Stimulated activated CD4-positive, alpha-beta T cell treated with anti-CD3 and anti-CD28 coated beads, Interleukin-1b, Interleukin-23, amount 100 ng/mL, for 1 hour (primary cell): ENCODE data around the gene PITPNB.

Experiments used
- DNase-seq, 2 donors: peaks; one replicate each; pipeline ENCODE4 v3.0.0-alpha.2; 2020; ENCODE audit warnings: low read depth in 2 of 2

Gene PITPNB

DNA sequence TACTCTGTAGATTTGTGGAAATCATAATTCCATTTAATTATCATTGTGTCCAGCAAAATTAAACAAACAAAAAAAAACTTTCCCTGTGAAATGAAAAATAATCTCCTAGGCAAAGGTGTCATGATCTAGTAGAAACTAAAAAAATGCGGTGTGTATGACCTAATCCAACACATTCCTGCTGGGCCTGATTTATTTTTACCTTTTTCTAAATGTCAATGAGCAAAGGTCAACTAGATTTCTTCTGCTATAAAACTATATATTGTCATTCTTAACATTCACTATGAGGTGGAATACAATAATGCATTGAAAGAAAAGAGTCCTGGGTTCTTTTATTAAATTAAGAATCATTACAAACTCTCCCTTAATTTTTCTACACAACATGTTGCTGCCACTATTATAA is 60.4 kb downstream of the PITPNB start:
- DNase-seq: no peak

DNA sequence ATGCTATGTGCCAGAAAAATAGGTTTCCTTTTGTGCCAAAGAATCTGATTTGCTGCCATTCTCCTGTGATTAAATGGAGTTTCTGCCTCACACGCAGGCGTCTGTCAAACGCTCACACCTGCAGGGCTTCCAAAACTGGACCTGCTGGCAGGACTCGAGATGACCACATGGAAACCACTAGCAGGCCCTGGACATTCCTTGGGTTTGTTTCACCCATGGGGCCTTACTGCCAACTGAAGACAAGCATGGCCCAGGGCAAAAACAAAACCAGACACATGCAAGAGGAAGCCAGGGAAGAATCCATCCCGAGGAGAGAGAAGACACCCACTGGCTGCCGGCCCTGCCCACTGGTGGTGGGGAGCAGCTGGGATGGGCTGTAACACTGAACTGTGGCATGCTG is 61.6 kb downstream of the PITPNB start:
- no peak for DNase-seq

DNA sequence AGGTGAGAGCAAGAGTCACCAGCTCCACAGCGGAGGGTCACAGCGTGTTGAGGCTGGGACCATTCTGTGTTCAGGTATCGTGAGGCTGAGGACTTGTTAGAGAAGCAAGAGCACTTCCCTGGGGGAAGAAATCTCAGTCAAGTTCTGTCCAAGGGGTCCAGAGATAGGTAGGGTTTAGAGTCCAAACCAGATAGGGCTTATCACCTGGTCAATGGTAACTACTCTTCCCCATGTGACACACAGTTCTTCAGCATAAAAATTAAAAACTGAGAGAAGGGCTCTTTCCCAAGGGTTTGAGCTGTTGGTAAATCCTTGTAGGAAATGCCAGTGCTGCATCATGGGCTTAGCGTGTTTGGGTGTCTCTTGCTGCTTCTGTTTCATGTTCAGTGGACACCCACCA is 62.7 kb downstream of the PITPNB start:
- DNase-seq: no peak

DNA sequence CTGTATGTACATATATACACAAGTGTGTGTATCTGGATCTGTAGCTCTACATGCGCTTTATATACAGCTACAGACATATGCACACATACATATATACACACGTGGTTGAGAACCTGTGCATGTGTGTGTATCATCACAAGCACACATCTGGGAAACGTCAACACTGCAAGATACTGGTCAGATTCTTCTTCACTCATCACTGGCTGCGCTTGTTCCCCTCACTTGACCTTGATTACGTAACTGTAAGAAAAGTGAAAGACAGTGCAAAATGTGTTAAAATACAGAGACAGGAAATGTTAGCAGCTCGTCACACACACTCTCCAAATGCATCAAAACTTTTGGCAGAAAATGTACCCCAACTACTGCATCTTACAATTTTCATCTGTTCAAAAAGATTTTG is 65.6 kb downstream of the PITPNB start:
- no peak for DNase-seq

DNA sequence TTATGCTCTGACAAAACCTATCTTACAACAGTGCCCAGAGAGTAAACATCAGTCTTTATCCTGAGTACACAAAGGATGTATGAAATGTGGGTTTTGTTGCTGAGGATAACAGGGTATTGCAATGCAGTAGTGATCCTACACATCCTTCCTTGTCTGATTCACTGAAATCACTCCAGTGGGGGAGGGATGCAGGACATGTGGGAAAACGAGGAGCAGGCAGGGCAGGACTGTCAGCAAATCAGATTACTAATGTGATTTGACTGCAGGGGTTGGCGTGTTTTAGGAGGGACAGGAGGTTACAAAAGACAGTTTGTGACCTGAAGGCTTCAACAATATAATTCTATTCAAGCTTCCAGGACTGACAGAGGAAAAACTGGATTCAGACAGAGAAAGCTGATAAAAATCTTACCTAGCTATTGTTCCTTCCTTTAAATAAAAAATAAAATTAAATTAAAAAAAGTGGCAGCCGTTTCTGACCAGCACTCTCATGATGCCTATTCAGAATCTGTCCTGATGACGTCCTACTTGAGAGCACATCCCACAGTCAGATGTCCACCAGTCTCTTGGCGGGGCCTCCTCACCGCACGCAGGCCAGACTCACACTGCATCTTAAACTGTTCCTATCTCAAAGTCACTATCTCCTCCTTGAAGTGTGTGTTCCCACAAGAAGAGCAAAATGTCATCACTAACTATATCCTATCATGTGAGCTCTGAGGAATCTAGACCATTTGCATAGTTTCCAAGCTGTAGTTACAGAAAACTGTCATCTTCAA is 66.9 kb downstream of the PITPNB start:
- DNase-seq: no peak

DNA sequence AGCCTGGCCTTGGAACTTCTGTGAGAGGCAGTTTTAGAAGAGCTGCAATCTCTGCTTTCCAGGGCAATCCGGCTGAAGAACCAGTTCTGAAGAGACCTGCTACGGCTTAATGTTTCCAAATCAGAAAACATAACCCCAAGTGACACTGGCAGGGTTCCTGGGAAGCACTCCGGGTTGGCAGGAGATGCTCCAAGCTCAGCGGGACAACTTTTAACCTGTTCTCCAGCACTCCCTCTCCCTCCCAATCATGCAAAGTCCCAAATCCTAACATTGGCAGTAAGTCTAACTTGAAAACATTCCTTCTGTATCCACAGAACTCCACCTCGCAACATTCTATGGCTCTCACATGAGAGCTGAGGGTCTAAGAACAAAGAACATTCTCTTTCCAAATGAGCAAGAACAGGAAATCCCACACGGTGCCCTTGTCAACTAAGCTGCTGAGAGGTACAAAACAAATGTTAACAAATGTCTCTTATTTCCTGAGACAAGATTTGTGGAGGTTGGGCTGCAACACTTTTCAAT is 69.0 kb downstream of the PITPNB start:
- no peak for DNase-seq

DNA sequence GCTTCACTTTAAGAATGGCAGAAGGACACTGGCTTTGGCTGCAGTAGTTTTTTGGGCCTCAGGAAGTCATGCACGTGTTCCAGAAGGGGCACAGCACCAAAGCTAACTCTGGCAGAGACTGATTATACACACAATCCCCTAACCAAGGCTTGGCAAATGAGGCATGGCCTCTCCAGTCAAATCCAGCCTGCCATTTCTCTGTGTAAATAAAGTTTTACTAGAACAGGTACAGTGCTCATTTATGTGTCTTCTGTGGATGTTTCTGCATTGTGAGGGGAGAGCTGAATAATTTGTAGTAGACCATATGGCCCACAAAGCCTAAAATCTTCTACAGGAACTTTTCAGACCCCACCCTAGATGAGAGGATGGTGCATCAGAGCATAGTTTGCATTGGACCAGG is 71.1 kb downstream of the PITPNB start:
- DNase-seq: no peak

DNA sequence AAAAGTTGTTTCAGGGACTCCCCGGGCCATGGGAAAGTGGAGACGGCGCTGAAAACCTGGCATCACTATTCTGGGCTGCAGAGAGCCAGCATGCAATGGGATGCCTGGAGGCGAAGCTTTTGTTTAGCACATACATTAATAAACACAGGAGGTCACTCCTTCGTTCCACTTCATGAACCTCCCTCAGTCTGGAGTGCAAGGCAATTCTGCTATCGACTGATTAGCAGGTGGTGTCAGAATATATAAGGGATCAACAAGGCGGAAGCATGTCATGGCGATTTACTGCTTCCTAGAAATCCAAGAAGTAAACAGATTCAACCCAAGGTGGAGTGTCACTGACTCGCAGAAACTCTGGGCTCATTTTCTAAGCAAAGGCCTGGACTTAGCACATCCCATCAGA is 72.1 kb downstream of the PITPNB start:
- DNase-seq: no peak

DNA sequence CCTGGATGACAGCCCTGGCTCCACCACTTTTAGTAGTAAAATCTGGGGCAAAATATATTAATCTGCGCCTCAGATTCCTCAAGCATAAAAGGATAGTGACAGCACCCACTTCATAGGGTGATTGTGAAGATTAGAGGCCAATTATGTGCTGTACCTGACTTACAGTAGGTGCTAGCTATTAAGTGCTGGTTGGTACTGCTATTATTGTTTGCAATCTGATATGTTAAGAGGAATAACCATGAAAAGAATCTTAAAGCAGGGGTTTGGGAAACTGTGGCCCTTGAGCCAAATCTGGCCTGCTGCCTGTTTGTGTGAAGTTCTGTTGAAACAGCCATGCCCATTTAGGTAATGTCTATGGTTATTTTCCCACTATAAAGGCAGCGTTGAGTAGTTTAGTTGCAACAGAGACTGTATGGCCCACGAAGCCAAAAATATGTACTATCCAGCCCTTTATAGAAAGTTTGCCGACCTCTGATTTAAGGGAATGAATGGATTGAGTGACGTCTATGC is 72.8 kb downstream of the PITPNB start:
- no peak for DNase-seq

DNA sequence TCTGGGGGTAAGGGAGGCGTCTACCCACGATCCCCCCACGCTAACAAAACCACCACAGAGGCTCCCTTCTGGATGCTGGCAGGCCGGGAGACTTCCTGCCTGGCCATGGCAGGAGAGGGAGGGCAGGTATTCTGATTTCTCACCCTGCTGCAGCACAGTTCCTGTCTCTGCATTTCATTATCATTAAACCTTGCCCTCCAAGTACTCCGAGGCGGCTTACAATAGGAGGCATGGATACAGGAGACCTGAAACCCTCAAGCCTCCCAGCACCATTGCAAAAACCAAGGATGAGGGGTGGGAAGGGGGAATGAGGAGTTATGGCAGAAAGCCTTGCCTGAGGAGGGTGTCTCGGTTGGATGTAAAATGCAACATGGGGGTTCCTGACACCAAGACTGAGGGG is 73.4 kb downstream of the PITPNB start:
- DNase-seq: no peak

DNA sequence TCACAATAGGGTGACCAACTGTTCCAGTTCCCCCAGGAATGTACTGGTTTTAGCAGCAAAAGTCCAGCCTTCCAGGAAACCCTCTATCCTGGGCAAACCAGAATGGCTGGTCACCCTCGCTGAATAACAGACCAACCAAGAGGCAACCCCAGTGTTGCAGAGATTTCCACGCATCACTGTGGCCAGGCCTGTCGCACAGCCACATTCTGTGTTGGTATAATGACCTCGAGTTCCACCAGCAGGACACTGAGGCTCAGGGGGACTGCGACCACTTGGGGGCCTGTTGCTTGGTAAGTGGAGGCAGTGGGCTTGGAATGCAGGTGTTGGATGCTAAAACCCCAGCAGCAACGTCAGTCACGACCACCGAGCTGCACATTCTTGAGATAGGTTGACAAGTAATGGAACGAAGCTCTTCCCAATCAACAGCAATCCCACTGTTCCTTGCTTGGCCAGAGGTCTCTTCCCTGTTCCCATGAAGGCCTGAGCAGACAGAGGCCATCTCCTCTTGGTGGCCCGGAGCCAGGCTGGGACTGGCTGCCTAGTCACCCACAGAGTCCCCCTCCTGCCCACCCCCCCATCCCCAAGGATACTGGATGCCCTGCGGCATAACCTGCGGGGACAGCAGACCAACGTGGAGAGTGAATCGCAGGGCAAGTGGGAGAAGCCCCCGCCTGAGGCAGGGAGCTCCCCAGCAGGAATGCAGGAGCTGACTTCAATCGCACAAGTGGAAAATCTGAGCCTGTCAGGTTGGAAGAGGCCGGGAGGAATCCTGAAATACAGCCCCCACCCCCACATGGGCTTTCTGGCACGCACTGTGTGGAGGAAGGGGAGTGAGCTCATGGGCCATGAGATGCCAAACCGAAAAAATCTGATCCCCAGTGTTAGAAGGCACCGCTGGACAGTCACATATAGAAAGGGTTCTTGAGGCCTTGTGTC is 74.1 kb downstream of the PITPNB start:
- no peak for DNase-seq

DNA sequence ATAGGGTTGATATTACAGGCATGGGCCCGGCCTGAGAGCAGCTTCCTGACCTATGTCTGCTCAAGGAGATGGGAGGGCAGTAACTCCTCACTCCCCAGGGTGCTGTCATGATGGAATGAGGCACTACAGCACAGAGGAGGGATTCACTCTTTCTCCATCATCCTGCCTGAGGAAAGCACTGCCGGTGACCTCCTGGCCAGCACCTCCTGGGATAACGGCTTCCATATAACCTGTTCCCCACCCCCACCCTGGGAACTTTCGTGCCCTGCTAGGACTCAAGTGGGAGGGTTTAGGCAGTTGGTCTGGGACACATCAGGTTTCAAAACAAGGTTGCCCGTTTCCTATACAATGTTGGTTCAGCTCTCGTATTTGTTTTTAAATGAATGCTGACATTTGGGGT is 74.8 kb downstream of the PITPNB start:
- no peak for DNase-seq

DNA sequence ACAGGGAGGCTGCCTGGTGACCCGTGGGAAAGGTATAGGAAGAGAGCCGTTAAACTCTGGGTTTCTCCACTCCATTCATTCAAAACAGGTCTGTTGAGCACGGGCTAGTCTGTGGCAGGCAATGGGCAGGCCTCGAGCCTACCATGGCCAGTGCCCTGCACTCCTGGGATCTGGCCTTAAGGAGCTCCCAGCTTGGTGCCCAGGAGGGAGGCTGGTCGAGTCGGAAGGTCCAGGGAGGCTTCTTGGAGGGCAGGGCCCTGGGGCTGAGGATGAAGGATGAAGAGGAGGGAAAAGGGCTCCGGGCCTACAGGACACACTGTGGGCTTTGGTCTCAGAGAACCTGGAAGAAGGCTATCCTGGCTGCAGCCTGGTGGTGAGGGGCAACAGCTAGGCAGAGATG is 75.6 kb downstream of the PITPNB start:
- no peak for DNase-seq

DNA sequence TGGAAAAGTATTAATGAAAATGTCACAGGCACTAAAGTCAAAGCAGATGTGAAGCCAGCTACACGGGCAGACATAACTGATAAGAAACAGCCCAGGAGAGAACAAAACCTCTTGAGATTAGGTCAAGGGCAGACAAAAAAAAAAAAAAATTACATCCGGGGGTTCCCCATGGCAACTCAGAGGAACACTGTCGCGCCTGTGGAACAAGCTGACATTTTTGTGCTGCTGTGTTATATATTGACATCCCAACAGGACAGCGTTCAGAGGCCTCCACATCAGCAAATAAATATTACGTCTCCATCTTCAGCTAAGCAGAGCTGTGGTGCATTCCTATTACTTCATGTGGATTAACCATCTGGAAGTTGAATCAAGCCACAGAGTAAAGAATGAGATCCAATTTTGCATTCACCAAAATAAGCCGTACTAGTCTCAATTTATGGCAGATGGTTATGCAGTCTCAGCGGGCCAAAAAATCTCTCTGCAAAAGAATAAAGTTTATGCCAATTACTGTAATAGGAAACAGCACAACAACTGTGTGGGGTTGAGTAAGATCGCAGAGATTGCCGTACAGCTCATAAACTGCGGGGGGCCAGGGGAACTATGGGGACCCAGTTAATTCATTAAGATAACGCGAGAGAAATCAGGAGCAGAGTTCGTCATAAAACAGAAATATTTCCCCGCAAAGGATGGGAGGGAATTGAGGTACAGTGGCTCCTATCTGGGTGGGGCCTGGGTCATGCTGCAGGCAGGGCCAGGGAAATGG is 76.2 kb downstream of the PITPNB start:
- no peak for DNase-seq

DNA sequence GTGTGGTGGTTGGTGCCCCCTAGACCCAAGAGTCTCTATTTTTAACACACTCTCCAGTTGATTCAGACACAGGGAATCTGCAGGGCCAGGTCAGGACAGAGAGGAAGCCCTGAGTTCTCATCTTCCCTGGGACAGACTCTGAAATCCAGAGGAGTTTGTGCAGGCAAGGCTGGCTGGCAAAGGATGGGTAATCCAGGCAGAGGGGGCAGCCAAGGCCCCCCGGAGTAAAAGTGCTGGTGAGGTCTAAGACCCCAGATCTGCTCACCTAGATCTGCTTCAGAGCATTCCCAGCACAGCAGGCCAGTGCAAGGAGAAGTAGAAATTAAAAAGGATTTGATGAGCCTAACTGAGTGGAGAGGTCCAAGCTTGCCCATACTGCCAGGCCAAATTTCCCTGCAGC is 76.9 kb downstream of the PITPNB start:
- DNase-seq: no peak

DNA sequence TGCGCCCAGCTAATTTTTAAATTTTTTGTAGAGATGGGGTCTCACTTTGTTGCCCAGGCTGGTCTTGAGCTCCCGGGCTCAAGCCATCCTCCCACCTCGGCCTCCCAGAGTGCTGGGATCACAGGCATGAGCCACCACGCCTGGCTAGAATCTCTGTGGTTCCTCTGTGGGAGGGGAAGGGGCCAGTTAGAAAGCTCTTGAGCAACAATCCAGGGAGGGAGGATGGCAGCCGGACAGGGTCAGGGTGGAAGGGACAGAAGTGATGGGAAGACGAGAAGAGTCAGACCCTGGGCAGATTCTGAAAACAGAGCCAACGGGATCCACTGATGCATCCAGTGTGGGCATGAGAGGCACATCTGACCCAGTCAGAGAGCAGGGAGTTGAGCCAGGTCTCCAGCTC is 78.6 kb downstream of the PITPNB start:
- DNase-seq: no peak

DNA sequence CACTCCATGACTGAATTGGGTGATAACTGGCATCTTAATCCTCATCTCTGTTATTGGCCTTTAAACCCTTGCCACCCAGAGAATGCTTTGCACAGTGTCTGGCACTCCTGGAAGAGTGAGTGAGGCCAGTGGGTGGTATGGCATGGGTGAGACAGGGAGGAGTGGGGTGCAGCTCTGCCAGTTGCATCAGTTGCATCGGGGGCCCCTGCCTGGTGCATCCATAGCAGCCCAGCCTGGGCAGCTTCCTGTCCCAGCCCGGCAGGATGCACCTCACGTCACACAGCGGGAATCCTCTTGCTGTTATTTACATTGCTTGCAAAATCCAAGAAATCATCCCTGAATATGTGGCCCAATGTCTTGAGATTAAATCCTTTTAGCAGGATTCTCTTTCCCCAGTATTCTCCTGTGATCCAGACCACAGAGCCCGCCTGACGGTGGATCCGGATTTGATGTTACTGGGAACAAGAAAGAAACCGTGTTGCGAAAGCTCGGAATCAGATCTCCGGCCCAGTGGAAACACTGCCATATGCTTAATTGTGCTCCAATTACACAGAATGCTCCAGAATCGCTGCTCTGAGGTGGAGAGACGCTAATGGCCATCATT is 79.9 kb downstream of the PITPNB start:
- no peak for DNase-seq

DNA sequence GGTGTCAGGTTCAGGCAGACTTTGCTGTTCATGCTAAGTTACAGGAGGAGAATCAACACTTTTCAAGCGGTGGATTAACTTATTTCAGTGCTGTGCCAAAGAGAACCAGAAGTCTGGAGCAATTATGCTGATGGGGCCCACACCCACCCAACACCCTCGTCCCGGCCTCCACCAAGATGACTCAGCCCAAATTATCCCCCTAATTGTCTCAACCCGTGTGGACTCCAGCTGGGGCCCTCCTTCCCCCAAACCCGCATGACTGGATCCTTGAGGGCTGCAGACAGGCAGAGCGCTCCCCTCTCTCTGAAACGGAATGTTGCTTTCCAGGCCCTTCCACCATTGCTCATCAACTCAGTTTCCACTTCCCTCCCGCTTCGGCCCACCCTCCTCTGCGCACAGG is 82.9 kb downstream of the PITPNB start:
- no peak for DNase-seq

DNA sequence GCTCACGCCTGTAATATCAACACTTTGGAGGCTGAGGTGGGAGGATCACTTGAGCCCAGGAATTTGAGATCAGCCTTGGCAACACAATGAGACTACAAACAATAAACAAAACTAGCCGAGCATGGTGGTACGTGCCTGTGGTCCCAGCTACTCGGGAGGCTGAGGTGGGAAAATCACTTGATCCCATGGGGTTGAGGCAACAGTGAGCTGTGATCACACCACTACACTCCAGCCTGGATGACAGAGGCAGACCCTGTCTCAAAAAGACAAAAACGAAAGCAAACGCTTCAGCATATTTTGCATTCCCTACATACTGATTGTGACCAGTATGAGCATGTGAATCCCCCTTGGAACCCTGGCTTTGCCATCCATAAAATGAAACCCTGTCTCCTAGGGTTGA is 83.6 kb downstream of the PITPNB start:
- no peak for DNase-seq

DNA sequence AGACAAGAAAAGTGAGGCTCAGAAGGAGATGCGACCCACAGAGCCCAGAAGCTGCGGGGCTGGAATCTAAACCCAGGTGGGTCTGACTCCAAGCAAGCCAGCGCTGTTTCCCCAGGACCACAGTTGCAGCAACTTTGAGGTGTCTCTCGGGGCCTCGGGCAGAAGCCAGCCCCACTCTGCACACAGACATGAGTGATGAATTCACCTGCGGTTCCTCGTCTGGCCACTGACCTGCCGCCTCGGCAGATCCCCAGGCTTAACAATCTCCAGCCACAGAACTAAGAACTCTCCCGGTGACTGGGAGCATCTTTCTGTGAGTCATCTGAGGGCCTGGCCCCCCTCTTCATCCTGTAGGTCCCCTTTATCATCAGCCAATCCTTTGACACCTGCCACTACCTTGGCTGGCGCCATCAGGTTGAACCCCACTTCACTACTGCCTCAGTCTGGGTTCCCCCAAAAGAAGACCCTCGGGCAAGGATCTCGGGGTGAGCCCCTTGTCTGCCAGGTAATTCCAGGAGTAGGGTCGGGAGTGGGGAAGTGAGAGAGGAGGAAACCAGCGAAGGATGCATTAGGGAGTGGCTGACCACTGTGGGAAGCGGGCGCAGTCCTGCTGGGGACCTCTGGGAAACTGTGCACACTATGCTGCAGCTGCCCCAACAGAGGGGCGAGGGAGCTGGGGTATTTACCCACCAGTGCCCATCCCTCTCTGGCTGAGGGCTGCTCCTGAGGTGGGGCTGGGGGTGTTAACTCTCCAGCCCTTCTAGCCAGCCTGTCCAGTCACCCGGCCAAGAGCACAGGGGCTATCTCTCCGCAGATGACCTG is 84.5 kb downstream of the PITPNB start:
- no peak for DNase-seq

DNA sequence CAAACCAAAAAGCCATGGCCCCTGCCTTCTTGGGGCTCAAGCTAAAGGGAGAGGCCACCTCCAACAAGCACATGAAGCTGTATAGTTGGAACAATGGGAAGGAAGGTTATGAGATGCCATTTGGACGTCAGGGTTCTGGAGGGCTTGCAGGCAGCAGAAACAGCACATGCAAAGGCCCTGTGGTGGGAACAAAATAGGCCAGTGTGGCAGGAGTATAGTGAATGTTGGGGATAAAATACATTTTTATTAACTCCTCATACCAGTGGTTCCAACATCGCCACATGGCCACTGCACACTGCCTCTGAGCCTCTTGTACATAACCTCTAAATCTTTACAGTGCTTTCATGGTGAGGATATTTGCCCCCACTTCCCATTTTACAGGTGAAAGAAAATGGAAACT is 85.3 kb downstream of the PITPNB start:
- DNase-seq: no peak
